ENCODE data around the gene FNTB. TPM values are rescaled to one million over a fixed set of nuclear protein-coding genes. Genes with fewer than 3 reads are reported as not detected.

Gene FNTB
- total RNA-seq, 2 donors from 2014 or later: 12.1 to 20.7 TPM

- no peaks in the 10 kb centered on the region for H3K9me3 ChIP-seq
- no peaks in the 10 kb centered on the region for H3K27me3 ChIP-seq
- H3K36me3 ChIP-seq: no peaks in the 10 kb centered on the region
- DNase-seq: no peak
- peak overlapping the region; percentile 86 for H3K27ac ChIP-seq
- peak overlapping the region; percentile 86 for H3K4me3 ChIP-seq
- H3K9ac ChIP-seq (ENCODE audit: low read depth in 2 of 2, low read length in 2 of 2): peak overlapping the region in 1 of 2 donors; percentile 89
- peaks cover 7% of the 10 kb centered on the region for H3K4me1 ChIP-seq
- no peak for TF ChIP-seq CTCF (IDR thresholded peaks at IDR 0.05)
- intact Hi-C loops (cut with DNase I): no loop called here
These were observed 114.3 kb downstream of the FNTB start for GRCh38 chr14:65100922-65101541.

- intact Hi-C loops (cut with DNase I): no loop called here
- Histone ChIP-seq H3K36me3 (no peaks in the 10 kb centered on the region), H3K27ac (peak overlapping the region; percentile 86), H3K9ac (ENCODE audit: low read depth in 2 of 2, low read length in 2 of 2) (peak overlapping the region; percentile 89 to 95), H3K9me3 (no peaks in the 10 kb centered on the region), H3K4me1 (peaks cover 5% of the 10 kb centered on the region), H3K27me3 (no peaks in the 10 kb centered on the region), H3K4me3 (peak overlapping the region; percentile 86)
- no peak for TF ChIP-seq CTCF (IDR thresholded peaks at IDR 0.05)
- DNase-seq: peak; percentile 47
These were observed 115.1 kb downstream of the FNTB start for GRCh38 chr14:65101631-65102440.

- Histone ChIP-seq H3K9me3 (no peaks in the 10 kb centered on the region), H3K4me1 (peaks cover 5% of the 10 kb centered on the region), H3K36me3 (no peaks in the 10 kb centered on the region), H3K27ac (peak within 1 kb of the TSS; percentile 86), H3K27me3 (no peaks in the 10 kb centered on the region), H3K4me3 (peak within 1 kb of the TSS; percentile 86), H3K9ac (ENCODE audit: low read depth in 2 of 2, low read length in 2 of 2) (peak within 1 kb of the TSS; percentile 89 to 95)
- TF ChIP-seq CTCF (IDR thresholded peaks at IDR 0.05): no peak
- peak; percentile 99 for DNase-seq
- intact Hi-C loops (cut with DNase I): no loop called here
These were observed 115.9 kb downstream of the FNTB start, which contains the start of gene MAX for GRCh38 chr14:65102441-65103149. Gene MAX, minus strand, starts transcription at chr14:65102517. Its CDS starts 178 bp downstream, at chr14:65102339.

- Histone ChIP-seq H3K27ac (peak overlapping the region; percentile 45), H3K27me3 (no peaks in the 10 kb centered on the region), H3K9me3 (no peaks in the 10 kb centered on the region), H3K4me3 (peak overlapping the region; percentile 57), H3K9ac (ENCODE audit: low read depth in 2 of 2, low read length in 2 of 2) (peak overlapping the region; percentile 66 to 70), H3K4me1 (peaks cover 5% of the 10 kb centered on the region), H3K36me3 (no peaks in the 10 kb centered on the region)
- peak; percentile 43 for DNase-seq
- no peak for TF ChIP-seq CTCF (IDR thresholded peaks at IDR 0.05)
- intact Hi-C loops (cut with DNase I): no loop called here
These were observed 116.6 kb downstream of the FNTB start for GRCh38 chr14:65103150-65103760.

- H3K9me3 ChIP-seq: no peaks in the 10 kb centered on the region
- no peak overlapping the region for H3K9ac ChIP-seq (ENCODE audit: low read depth in 2 of 2, low read length in 2 of 2)
- no peak overlapping the region for H3K4me3 ChIP-seq
- H3K4me1 ChIP-seq: no peaks in the 10 kb centered on the region
- H3K27me3 ChIP-seq: no peaks in the 10 kb centered on the region
- no peak overlapping the region for H3K27ac ChIP-seq
- peak; percentile 44 for DNase-seq
- H3K36me3 ChIP-seq: no peaks in the 10 kb centered on the region
- intact Hi-C loops (cut with DNase I): no loop called here
- TF ChIP-seq CTCF (IDR thresholded peaks at IDR 0.05): no peak
These were observed 118.1 kb downstream of the FNTB start for GRCh38 chr14:65104791-65105190.

All from colonic mucosa (tissue), 4 donors.